H9 (cell line): ENCODE results near the gene TUBD1. TPM values are rescaled to one million over a fixed set of nuclear protein-coding genes. Genes with fewer than 3 reads are reported as not detected.
"Not testable (repeated sequence)": the region's sequence is repeated elsewhere in the genome, so short reads cannot be mapped to it uniquely, and the experiment has no call there.

Experiments
- DNase-seq: peaks from one replicate; pipeline ENCODE4 v3.0.0-alpha.2; 2017
- H2AFZ ChIP-seq: one replicate; pipeline ENCODE4 v1.6.1; 2013; ENCODE audit warnings: mild to moderate bottlenecking, low read length, control low read depth, moderate library complexity
- H2AK5ac ChIP-seq: 2 replicates; pipeline ENCODE4 v1.6.1; 2013; ENCODE audit warnings: low read length, control low read depth, mixed read lengths; ENCODE audit not compliant: insufficient read length
- H2BK120ac ChIP-seq: one replicate; pipeline ENCODE4 v1.6.1; 2013; ENCODE audit warnings: low read depth, mild to moderate bottlenecking, low read length, control low read depth, inconsistent platforms; ENCODE audit not compliant: poor library complexity, severe bottlenecking
- H2BK12ac ChIP-seq: 2 replicates; pipeline ENCODE4 v1.6.1; 2013; ENCODE audit warnings: low read length, control low read depth, mixed read lengths, low read depth; ENCODE audit not compliant: insufficient read length
- H2BK15ac ChIP-seq: 2 replicates; pipeline ENCODE4 v1.6.1; 2013; ENCODE audit warnings: low read depth, low read length, control low read depth
- H2BK20ac ChIP-seq: one replicate; pipeline ENCODE4 v1.6.1; 2013; ENCODE audit warnings: low read depth, mild to moderate bottlenecking, low read length, control low read depth, inconsistent platforms; ENCODE audit not compliant: poor library complexity, severe bottlenecking
- H2BK5ac ChIP-seq: 2 replicates; pipeline ENCODE4 v1.6.1; 2013; ENCODE audit warnings: low read length, control low read depth, mixed read lengths; ENCODE audit not compliant: insufficient read length
- H3K14ac ChIP-seq: 2 replicates; pipeline ENCODE4 v1.6.1; 2013; ENCODE audit warnings: low read length, control low read depth; ENCODE audit not compliant: insufficient read depth
- H3K18ac ChIP-seq: 2 replicates; pipeline ENCODE4 v1.6.1; 2013; ENCODE audit warnings: low read depth, mild to moderate bottlenecking, mixed read lengths, low read length, control low read depth; ENCODE audit not compliant: insufficient read length
- H3K23ac ChIP-seq: 2 replicates; pipeline ENCODE4 v1.6.1; 2013; ENCODE audit warnings: low read length, control low read depth, mixed read lengths, low read depth; ENCODE audit not compliant: insufficient read length
- H3K23me2 ChIP-seq: 2 replicates; pipeline ENCODE4 v1.6.1; 2013; ENCODE audit warnings: low read depth, mild to moderate bottlenecking, mixed read lengths, low read length, control low read depth; ENCODE audit not compliant: insufficient read length, poor library complexity, severe bottlenecking
- H3K27ac ChIP-seq: 2 replicates; pipeline ENCODE4 v1.5.1; 2013; ENCODE audit warnings: low read length, control low read depth, mixed read lengths, low read depth; ENCODE audit not compliant: insufficient read length
- H3K27me3 ChIP-seq: 2 replicates; pipeline ENCODE4 v1.6.1; 2013; ENCODE audit warnings: low read length, control low read depth, inconsistent platforms; ENCODE audit not compliant: insufficient read depth
- H3K4ac ChIP-seq: 2 replicates; pipeline ENCODE4 v1.6.1; 2013; ENCODE audit warnings: low read depth, mild to moderate bottlenecking, control low read depth, inconsistent platforms, low read length, moderate library complexity
- H3K4me1 ChIP-seq: 2 replicates; pipeline ENCODE4 v1.6.1; 2013; ENCODE audit warnings: low read length, control low read depth, inconsistent platforms; ENCODE audit not compliant: insufficient read depth
- H3K4me2 ChIP-seq: 2 replicates; pipeline ENCODE4 v1.6.1; 2013; ENCODE audit warnings: low read length, control low read depth, mixed read lengths; ENCODE audit not compliant: insufficient read length, insufficient read depth
- H3K56ac ChIP-seq: 2 replicates; pipeline ENCODE4 v1.6.1; 2013; ENCODE audit warnings: low read depth, mild to moderate bottlenecking, mixed read lengths, low read length, control low read depth; ENCODE audit not compliant: insufficient read length
- H3K79me1 ChIP-seq: 2 replicates; pipeline ENCODE4 v1.6.1; 2013; ENCODE audit warnings: low read depth, mild to moderate bottlenecking, moderate library complexity, low read length, control low read depth, inconsistent platforms; ENCODE audit not compliant: insufficient read depth, poor library complexity, severe bottlenecking
- H3K79me2 ChIP-seq: 2 replicates; pipeline ENCODE4 v1.6.1; 2013; ENCODE audit warnings: low read length, control low read depth, inconsistent platforms; ENCODE audit not compliant: insufficient read depth
- H3K9ac ChIP-seq: 2 replicates; pipeline ENCODE4 v1.6.1; 2013; ENCODE audit warnings: low read length, control low read depth, mixed read lengths; ENCODE audit not compliant: insufficient read length; ENCODE audit errors: extremely low read depth
- H3K9me3 ChIP-seq: one replicate; pipeline ENCODE4 v1.6.1; 2013; ENCODE audit warnings: low read depth, low read length, inconsistent platforms; ENCODE audit not compliant: control insufficient read depth
- H3T11ph ChIP-seq: one replicate; pipeline ENCODE4 v1.6.1; 2013; ENCODE audit warnings: mild to moderate bottlenecking, low read length, control low read depth, inconsistent platforms
- H4K20me1 ChIP-seq: one replicate; pipeline ENCODE4 v1.6.1; 2013; ENCODE audit not compliant: control insufficient read depth, insufficient read length, insufficient read depth
- H4K5ac ChIP-seq: 2 replicates; pipeline ENCODE4 v1.6.1; 2013; ENCODE audit warnings: low read depth, mild to moderate bottlenecking, mixed read lengths, low read length, control low read depth; ENCODE audit not compliant: insufficient read length
- H4K8ac ChIP-seq: replicated peaks from 2 replicates; pipeline ENCODE4 v1.6.1; 2013; ENCODE audit warnings: low read length, control low read depth, mixed read lengths, low read depth; ENCODE audit not compliant: insufficient read length
- H4K91ac ChIP-seq: 2 replicates; pipeline ENCODE4 v1.6.1; 2013; ENCODE audit warnings: low read depth, mild to moderate bottlenecking, moderate library complexity, mixed read lengths, low read length, control low read depth; ENCODE audit not compliant: insufficient read length
- H3K27ac Mint-ChIP-seq, 3 experiments: 2 replicates in 2 of 3; 3 replicates in 1 of 3; pipeline ENCODE4 v1.8.0; 2020 to 2021; ENCODE audit warnings: mixed read lengths in 3 of 3, mild to moderate bottlenecking in 1 of 3, moderate library complexity in 1 of 3
- H3K27me3 Mint-ChIP-seq: 2 replicates; pipeline ENCODE4 v1.8.0; 2021; ENCODE audit warnings: low read depth, mild to moderate bottlenecking, moderate library complexity, mixed read lengths
- H3K36me3 Mint-ChIP-seq, 3 experiments: 2 replicates in 2 of 3; 3 replicates in 1 of 3; pipeline ENCODE4 v1.8.0; 2020 to 2021; ENCODE audit warnings: low read depth in 3 of 3, mixed read lengths in 3 of 3; ENCODE audit not compliant: insufficient read depth in 1 of 3
- H3K4me1 Mint-ChIP-seq, 2 experiments: 2 replicates each; pipeline ENCODE4 v1.8.0; 2020; ENCODE audit warnings: mixed read lengths in 2 of 2
- H3K4me3 Mint-ChIP-seq, 2 experiments: 2 replicates in 1 of 2; 3 replicates in 1 of 2; pipeline ENCODE4 v1.8.0; 2020 to 2021; ENCODE audit warnings: mild to moderate bottlenecking in 2 of 2, mixed read lengths in 2 of 2, moderate library complexity in 1 of 2
- H3K9me3 Mint-ChIP-seq, 2 experiments: 2 replicates in 1 of 2; 3 replicates in 1 of 2; pipeline ENCODE4 v1.8.0; 2020; ENCODE audit warnings: mild to moderate bottlenecking in 2 of 2, mixed read lengths in 2 of 2, moderate library complexity in 1 of 2
- WGBS: extraction: QIAGEN DNeasy Blood & Tissue Kit; methylation state at CpG from one replicate; pipeline ENCODE4 v1.1.7; 2013; ENCODE audit warnings: missing lambda C conversion rate, low lambda C conversion rate, mixed read lengths; ENCODE audit not compliant: insufficient read length; ENCODE audit errors: extremely low coverage; 5-methylcytosine and 5-hydroxymethylcytosine counted together
- total RNA-seq: library from RNA; stranded (reverse); gene quantifications from 2 replicates; pipeline ENCODE4 v1.2.1, GENCODE V29; 2021

TUBD1 gene
- total RNA-seq, 1 experiment from 2014 or later = 26.4 TPM

- H3K4me3 Mint-ChIP-seq, H3K4me2 ChIP-seq, H3K56ac ChIP-seq, H2BK20ac ChIP-seq, H4K91ac ChIP-seq, H2BK5ac ChIP-seq, H3K79me2 ChIP-seq, H2BK15ac ChIP-seq, H3K9me3 ChIP-seq, H3K4me1 ChIP-seq, H3K9me3 Mint-ChIP-seq, H2AK5ac ChIP-seq, H2BK120ac ChIP-seq, H3T11ph ChIP-seq, H2BK12ac ChIP-seq, H3K27ac Mint-ChIP-seq, H3K18ac ChIP-seq, H4K5ac ChIP-seq, H3K4ac ChIP-seq, H3K27ac ChIP-seq, DNase-seq, H4K8ac ChIP-seq, H3K27me3 ChIP-seq, H3K23me2 ChIP-seq, H3K27me3 Mint-ChIP-seq, H3K23ac ChIP-seq, H3K79me1 ChIP-seq, H3K9ac ChIP-seq, H3K4me1 Mint-ChIP-seq, H2AFZ ChIP-seq, H3K14ac ChIP-seq, H4K20me1 ChIP-seq: not testable (repeated sequence)
- H3K36me3 Mint-ChIP-seq = peaks cover 17 to 75% (median 60%) of the 10 kb centered on the region in 3 experiments
- WGBS = no CpG with 5 or more reads among the region's 1 CpG
Measured at GRCh38 chr17:59933317-59933716, 40.6 kb upstream of the TUBD1 start.

GRCh38 chr17:59930768-59931167 lies 38.0 kb upstream of the TUBD1 start:
- not testable (repeated sequence) for H3K9me3 ChIP-seq, H3K27me3 Mint-ChIP-seq, H2BK120ac ChIP-seq, H3K56ac ChIP-seq, H3K4me3 Mint-ChIP-seq, H3K79me1 ChIP-seq, H2AFZ ChIP-seq, H3K4me1 ChIP-seq, H4K5ac ChIP-seq, H2AK5ac ChIP-seq, H2BK15ac ChIP-seq, H3K27me3 ChIP-seq, DNase-seq, H3K4me2 ChIP-seq, H3K27ac ChIP-seq, H4K8ac ChIP-seq, H3K9ac ChIP-seq, H4K91ac ChIP-seq, H3K9me3 Mint-ChIP-seq, H3K4ac ChIP-seq, H2BK12ac ChIP-seq, H3K4me1 Mint-ChIP-seq, H2BK20ac ChIP-seq, H3T11ph ChIP-seq, H3K23ac ChIP-seq, H4K20me1 ChIP-seq, H3K18ac ChIP-seq, H3K79me2 ChIP-seq, H3K14ac ChIP-seq, H2BK5ac ChIP-seq, H3K23me2 ChIP-seq
- Mint-ChIP-seq H3K36me3 (peaks cover 20 to 68% (median 62%) of the 10 kb centered on the region in 3 experiments), H3K27ac (peak overlapping the region in 1 of 3 experiments; percentile 64; a peak in 1 of 7 replicates)
- no CpG with 5 or more reads among the region's 3 CpGs for WGBS
